ENCODE measurements around the gene UPF2. TPM values are rescaled to one million over a fixed set of nuclear protein-coding genes. Genes with fewer than 3 reads are reported as not detected.
A peak's percentile ranks its signal among the peaks of the same experiment; 100 is the strongest.
"Not testable (repeated sequence)": the region's sequence is repeated elsewhere in the genome, so short reads cannot be mapped to it uniquely, and the experiment has no call there.

The UPF2 gene
- total RNA-seq, 4 donors from 2014 or later: 16.1 to 25.2 (median 19.3) TPM

DNA sequence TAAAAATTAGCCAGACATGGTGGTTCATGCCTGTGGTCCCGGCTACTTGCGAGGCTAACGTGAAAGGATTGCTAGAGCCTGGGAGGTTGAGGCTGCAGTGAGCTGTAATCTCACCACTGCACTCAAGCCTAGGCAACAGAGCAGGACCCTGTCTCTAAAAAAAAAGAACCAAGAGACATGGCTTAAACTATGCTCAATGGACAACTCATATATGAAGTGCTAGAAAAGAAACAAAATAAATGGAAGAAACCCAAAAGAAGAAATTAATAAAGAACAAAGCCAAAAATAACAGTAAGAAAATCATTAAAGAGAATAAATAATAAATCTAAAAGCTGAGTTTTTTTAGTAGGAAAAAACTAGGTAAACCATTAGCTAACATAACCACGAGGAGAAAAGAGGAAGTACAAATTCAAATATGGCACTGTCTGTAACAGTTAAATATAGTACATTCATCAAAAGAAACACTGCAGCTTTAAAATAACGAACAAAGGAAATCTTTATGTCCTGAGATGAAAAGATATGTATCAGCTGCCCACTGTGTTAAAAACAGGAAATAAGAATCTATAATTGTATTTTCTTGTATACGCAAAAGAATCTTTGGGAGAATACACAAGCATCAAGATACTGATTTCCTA, 48.7 kb downstream of the UPF2 start:
- no peak for ATAC-seq (ENCODE audit: low FRiP score)
- DNase-seq (ENCODE audit: low spot score): no peak
- no peak for TF ChIP-seq CTCF (IDR thresholded peaks at IDR 0.05)

GRCh38 chr10:11988924-11989323, 53.7 kb downstream of the UPF2 start:
- ATAC-seq (ENCODE audit: low FRiP score) (no peak), DNase-seq (ENCODE audit: low spot score) (no peak)
- no peak for TF ChIP-seq CTCF (IDR thresholded peaks at IDR 0.05)

GRCh38 chr10:11986593-11987216, 55.9 kb downstream of the UPF2 start:
- peak; percentile 90 for DNase-seq (ENCODE audit: low spot score)
- TF ChIP-seq CTCF (IDR thresholded peaks at IDR 0.05): peak in 1 of 3 donors; percentile 31
- peak; percentile 62 for ATAC-seq (ENCODE audit: low FRiP score)

GRCh38 chr10:11982253-11982652, 60.4 kb downstream of the UPF2 start:
- DNase-seq (ENCODE audit: low spot score): no peak
- TF ChIP-seq CTCF (IDR thresholded peaks at IDR 0.05): no peak
- no peak for ATAC-seq (ENCODE audit: low FRiP score)

- ATAC-seq (ENCODE audit: low FRiP score): no peak
- no peak for TF ChIP-seq CTCF (IDR thresholded peaks at IDR 0.05)
- no peak for DNase-seq (ENCODE audit: low spot score)
These were observed 66.8 kb downstream of the UPF2 start for GRCh38 chr10:11975795-11976194.

DNA sequence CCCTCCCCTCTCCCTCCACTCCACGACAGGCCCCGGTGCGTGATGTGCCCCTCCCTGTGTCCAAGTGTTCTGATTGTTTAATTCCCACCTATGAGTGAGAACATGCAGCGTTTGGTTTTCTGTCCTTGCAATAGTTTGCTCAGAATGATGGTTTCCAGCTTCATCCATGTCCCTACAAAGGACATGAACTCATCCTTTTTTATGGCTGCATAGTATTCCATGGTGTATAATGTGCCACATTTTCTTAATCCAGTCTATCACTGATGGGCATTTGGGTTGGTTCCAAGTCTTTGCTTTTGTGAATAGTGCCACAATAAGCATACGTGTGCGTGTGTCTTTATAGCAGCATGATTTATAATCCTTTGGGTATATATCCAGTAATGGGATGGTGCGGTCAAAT, 70.1 kb downstream of the UPF2 start:
- DNase-seq (ENCODE audit: low spot score); ATAC-seq (ENCODE audit: low FRiP score): not testable (repeated sequence)

DNA sequence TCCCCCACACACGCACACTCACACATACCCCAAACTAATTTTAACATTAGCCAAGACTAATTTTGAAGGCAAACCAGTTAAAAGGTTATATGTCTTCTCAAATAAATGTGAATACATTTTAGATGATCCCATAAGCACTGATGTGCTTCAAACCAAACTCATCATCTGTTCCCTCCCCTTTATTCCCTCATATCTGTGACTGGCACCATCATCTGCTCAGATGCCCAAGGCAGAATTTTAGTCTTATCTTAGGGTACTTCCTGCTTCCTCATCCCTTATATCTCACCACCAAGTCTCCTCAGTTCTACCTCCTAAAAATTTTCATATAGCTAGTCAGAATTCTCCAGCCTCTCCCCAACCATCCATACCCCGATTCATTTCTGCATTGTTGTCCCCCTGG, 80.4 kb downstream of the UPF2 start:
- no peak for ATAC-seq (ENCODE audit: low FRiP score)

More for the DNA sequence above, 80.4 kb downstream of the UPF2 start:
- no peak for TF ChIP-seq CTCF (IDR thresholded peaks at IDR 0.05)
- DNase-seq (ENCODE audit: low spot score): no peak
